ENCODE results near the gene RBM26.

DNA sequence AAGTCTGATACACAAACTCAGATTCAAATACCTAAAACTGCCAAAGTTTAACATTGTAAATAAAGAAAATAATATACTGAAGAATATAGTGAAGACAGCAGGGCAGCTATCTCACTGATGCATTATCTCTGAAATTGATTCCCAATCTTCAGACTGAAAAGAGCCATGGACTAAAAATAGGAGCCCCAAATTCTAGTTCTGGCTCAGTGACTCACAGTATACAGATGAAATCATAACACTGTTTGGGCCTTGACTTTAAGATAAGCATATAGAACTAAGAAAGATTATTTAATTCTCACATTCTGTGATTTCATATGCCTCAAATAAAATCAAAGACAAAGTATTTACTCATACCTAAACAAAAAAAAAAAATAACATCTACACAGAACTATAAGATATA, 53.9 kb downstream of the RBM26 start:
- TF ChIP-seq, protein P1, sequence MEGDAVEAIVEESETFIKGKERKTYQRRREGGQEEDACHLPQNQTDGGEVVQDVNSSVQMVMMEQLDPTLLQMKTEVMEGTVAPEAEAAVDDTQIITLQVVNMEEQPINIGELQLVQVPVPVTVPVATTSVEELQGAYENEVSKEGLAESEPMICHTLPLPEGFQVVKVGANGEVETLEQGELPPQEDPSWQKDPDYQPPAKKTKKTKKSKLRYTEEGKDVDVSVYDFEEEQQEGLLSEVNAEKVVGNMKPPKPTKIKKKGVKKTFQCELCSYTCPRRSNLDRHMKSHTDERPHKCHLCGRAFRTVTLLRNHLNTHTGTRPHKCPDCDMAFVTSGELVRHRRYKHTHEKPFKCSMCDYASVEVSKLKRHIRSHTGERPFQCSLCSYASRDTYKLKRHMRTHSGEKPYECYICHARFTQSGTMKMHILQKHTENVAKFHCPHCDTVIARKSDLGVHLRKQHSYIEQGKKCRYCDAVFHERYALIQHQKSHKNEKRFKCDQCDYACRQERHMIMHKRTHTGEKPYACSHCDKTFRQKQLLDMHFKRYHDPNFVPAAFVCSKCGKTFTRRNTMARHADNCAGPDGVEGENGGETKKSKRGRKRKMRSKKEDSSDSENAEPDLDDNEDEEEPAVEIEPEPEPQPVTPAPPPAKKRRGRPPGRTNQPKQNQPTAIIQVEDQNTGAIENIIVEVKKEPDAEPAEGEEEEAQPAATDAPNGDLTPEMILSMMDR (IDR thresholded peaks at IDR 0.05), result no peak
- TF ChIP-seq POLR2AphosphoS5 (IDR thresholded peaks at IDR 0.05), result no peak
- TF ChIP-seq POLR2A (IDR thresholded peaks at IDR 0.05), result no peak
